HG03135 (cell line): Measurements from ENCODE around the gene VSTM4.

Source experiments
- ATAC-seq: cut with Tn5 transposase; IDR thresholded peaks from one replicate; pipeline ENCODE4 v1.9.1; 2021; ENCODE audit warnings: mild to moderate bottlenecking, moderate library complexity; ENCODE audit not compliant: unreplicated experiment

The VSTM4 gene, protein sequence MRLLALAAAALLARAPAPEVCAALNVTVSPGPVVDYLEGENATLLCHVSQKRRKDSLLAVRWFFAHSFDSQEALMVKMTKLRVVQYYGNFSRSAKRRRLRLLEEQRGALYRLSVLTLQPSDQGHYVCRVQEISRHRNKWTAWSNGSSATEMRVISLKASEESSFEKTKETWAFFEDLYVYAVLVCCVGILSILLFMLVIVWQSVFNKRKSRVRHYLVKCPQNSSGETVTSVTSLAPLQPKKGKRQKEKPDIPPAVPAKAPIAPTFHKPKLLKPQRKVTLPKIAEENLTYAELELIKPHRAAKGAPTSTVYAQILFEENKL

DNA sequence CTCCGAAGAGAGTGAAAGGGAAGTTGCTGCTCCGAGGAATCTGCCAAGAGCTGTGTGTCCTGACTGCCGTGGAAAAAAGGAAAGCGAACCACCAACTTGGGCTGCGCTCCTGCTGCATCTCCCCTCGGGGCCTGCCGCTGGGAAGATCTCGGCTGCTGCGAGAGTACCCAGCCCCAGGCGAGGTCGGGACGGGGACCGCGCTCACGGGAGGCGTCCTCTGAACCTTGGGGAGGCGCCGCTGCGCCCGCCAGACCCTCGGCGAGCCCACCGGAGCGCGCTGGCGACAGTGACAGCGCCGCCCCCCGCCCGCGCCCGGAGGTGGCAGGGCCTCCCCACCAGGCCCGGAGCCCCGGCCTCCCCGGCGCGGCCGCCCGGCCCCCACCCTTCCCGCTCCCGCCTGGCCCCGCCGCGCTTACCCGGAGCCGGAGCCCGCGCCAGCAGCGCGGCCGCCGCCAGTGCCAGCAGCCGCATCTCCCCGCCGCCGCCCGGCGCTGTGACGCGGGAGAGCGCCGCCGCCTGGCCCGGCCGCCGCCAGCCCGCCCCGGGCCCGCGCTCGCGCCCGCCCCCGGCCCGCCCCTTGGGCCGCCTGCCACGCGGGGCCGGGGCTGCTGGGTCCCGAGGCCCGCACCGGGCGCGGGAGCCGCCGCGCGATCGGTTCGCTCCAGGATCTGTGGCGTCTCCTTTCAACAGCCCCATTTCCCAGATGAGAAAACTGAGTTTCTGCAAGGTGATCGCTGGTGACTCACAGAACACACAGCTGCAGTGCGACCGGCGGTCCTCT is at the start of gene VSTM4:
TSS of gene VSTM4 (minus strand) at position 508 of the 781 bp plus-strand sequence. CDS start at position 471, 37 bp downstream.
- no peak for ATAC-seq

DNA sequence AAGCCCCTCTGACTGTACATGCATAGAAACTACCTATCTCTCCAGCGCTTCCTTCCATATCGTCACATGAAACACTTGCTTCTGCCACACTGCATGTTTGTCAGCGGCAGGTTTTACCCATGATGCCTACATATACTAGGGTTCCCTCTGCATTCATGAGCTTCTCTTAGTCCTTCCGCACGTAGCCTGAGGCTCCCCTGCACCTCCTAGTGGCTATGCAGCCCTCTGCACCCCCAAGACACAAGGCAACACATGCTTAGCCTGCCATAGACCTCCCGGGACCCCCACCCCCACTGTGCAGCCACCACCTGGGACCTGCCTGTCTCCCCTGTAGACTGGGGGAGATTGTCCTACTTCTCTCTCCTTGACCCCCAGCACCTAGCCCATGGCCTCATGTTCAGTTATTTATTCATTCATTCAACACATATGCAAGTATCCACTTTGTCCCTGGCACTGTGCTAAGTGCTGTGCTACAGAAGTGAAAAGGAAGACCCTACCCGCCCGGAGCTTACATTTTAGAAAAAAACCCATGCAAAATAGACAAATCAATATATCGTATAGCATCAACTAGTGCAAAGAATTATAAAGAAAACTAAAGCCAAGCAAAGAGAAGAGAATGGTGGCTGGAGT is 49.4 kb upstream of the VSTM4 start:
- peak; percentile 74 for ATAC-seq

GRCh38 chr10:49163741-49164140 is 48.4 kb upstream of the VSTM4 start:
- no peak for ATAC-seq

- no peak for ATAC-seq
These were observed 47.5 kb upstream of the VSTM4 start for GRCh38 chr10:49162761-49163310.

- ATAC-seq, result no peak
These were observed 46.7 kb upstream of the VSTM4 start for GRCh38 chr10:49162063-49162462.

DNA sequence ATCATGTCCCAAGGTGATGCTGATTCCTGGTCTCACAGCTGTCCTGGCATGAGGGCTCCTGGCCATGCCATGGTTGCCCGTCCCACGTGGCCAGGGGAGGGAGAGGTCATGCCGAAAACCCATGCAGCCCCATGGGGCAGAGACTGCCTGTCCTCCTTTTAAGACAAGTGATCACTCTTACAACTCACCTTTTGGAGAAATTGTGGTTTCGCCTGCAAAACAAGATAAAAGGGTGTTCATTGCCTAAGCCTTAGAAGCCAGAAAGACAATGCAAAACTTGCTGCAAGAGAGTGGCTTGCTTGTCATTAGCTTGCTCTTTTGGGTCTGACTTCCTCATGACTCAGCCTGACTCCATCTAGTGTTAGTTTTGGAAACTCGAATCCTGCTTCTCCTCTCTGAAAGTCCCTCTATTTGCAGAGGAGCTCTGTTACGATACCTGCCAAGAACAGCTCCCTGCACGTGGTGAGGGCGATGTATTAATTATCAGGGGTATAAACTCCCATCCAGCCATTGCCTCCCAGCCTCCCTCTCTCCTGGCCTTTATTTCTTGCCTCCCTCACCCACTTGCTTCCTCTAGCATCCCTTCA is 46.2 kb upstream of the VSTM4 start:
- ATAC-seq, result no peak

DNA sequence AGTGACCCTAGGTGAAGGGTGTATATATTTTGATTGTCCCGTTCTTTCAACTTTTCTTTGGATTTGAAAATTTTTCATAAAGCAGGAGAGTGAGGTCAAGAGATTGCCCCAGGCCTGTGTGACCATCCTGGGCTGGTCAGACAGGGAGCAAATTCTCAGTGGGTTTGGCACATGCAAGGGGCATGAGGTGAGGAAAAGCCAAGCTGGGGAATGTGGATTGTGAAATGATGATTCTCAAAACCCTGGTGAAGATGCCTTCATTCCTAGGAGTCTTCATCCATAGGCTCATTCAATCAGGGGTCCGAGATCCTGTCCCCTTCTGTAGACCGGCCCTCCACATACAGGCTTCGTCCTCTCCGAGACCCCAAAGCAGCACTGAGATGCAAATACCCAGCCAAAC is 45.5 kb upstream of the VSTM4 start:
- no peak for ATAC-seq

DNA sequence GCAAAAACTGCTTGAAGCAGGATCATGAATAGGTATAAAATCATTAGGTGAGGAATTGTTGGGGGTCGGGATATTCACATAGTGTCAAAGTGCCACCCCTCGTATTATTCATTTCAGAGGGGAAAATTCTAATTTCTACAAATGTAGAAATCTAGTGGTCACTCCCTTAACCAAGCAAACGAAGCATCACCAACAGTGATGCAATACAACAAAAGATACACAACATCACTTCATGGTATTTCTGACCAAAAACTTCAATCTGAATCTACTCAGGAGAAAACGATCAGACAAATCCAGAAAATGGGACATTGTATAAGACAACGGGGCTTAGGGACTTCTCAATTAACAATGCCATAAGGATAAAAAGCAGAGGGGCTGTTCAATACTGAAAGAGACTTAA is 44.8 kb upstream of the VSTM4 start:
- no peak for ATAC-seq

DNA sequence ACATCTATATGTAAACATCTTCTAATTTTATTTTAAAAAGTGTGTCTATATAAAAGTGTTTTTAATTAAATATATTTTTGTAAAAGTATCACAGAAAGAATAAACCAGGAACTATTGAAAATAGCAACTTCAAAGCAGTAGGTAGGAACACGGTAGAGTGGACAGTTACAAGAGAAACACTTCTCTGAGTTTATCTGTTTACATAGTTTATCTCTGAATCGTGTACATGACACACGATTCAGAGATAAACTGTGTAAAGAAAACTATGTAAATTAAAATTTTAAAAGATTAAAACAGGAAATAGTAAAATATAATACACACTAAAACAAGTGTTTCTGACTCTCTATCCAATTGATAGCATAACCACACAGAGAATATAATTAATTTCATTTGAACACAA is 43.6 kb upstream of the VSTM4 start:
- ATAC-seq, result no peak

- no peak for ATAC-seq
These were observed 43.1 kb upstream of the VSTM4 start for GRCh38 chr10:49158404-49158803.

DNA sequence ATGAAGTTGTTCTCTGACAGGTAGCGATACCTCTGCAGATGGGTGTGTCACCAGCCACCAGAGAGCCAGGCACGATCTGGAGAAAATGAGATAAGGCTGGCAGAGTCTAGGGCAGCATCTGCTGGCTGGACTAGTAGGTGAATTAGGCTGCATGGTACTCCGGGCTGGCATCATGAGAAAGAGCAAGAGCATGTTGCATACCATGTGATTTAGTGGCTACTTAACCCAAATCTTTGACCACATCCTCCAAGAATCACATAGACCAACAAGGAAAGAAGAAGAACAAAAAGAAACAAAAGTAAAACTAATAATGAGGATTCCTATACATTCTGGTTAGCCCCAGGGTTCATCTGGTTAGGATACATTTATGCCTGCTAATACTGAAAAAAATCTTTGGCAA is 41.9 kb upstream of the VSTM4 start:
- ATAC-seq, result no peak

DNA sequence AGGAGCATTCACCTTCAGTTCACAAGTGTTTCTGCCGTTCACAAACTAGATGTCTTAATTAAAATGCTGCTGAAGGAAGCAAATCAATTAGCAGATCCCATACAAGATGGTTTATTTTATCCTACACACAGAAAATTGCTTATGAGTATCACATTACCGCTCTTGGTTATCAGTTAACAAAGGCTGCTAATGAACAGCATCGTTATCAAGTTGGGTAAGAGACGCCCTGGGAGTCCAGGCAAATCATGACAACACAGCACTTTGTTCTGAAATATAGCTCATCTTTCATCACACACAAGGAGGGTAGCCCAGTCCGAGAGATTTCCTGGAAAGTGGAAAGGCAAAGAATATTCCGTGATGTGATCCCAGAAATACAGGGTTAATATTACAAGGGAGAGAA is 39.3 kb upstream of the VSTM4 start:
- ATAC-seq, result no peak

DNA sequence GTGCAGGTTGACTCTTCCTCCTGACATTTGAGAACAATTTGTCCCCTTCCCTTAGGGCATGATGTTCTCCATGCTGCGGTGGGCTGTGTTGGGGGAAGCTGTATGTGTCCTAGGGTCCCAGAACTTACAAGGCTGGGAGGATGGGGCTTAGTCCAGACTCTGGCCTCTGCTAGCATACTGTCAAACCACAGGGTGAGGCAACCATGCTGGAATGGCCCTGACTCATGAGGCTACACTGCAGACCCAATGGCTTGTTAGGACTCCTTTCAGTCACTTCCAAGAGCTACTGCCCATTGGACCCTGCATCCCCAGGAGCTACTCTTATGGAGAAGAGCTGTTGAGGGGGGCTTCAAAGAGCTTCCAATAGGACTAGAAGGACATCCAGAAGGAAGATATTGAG is 38.6 kb upstream of the VSTM4 start:
- no peak for ATAC-seq

DNA sequence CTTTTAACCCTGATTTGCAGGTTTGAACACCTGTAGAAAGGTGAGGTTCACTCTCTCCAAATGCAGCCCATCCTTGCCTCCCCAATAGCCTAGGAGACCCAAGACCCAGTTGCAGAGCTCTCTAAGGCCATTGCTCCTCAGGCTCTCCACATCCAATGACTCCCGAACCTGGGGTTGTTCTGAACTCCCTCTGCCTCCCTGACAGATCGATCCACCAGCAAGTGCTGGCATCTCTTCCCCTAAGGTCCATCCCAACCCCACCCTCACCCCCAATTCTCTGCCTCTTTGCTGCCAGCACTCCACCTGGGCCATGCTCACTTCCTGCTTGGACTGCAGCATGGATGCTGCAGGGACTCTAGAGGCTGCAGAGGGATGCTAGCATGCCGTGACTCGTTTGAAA is 37.8 kb upstream of the VSTM4 start:
- ATAC-seq, result no peak

DNA sequence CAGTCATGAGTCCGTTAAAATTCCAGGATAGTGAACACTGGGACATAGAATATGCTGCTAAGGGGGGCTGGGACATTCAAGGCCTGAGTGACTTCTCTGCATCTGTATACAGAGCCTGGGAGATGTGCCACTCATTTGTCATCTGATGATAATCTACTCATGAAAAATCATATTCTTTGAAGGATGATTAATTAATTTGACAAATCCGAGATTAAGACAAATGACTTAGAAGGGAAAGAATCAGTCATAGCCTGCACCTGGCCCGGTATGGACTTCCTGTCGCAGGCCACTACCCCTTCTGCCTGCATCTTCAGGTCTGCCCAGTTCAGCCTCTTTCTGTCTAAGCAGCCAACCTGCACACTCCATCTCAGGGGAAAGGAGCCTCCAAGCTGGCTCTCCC is 37.3 kb upstream of the VSTM4 start:
- ATAC-seq, result no peak

DNA sequence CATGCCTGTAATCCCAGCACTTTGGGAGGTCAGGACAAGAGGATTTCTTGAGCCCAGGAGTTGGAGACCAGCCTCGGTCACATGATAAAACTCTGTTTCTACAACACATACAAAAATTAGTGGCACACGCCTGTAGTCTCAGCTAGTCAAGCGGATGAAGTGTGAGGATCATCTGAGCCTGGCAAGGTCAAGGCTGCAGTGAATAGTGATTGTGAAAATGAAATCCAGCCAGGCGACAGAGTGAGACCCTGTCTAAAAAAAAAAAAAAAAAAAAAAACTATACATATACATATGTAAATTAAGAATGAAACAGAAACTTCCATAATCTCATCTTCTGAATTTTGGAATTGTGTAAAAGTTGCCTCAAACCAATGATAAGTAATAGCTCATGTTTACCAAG is 36.7 kb upstream of the VSTM4 start:
- ATAC-seq, result no peak

DNA sequence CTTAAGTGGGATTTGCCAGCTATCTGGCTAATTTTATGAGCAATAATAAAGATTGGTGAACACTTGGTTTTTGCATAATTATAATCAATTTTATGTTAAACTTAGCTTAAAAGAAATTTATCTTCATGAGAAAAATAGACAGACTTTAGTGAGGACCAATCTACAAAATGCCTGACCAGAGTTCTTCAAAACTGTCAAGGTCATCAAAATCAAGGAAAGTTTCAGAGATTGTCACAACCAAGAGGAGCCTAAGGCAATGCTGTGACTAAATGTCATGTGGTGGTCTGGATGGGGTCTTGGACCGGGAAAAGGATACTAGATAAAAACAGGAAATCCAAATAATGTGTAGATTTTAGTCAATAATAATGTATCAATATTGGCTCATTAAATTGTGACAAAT is 36.2 kb upstream of the VSTM4 start:
- ATAC-seq, result no peak

DNA sequence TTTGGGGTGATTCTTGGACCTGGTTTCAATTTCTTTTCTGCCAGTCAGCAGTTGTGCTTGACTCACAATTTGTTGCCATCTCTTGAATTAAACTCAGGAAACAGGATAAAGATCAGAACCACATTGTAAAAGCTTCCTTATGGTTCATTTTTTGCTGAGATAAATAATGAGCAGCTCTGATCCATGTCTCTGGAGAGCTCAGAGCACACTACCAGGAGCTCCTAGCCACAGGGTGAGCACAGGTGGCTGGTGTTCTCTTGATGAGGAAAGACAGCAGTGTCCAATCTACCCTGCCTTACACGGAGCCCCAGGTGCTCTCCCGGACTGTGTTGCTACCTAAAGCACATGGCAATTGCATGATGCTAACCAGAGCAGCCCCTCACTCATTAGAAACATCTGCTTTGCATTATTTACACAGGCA is 35.7 kb upstream of the VSTM4 start:
- ATAC-seq, result no peak

- ATAC-seq, result no peak
These were observed 35.1 kb upstream of the VSTM4 start for GRCh38 chr10:49150426-49150825.

GRCh38 chr10:49149881-49150280 is 34.6 kb upstream of the VSTM4 start:
- ATAC-seq, result no peak

DNA sequence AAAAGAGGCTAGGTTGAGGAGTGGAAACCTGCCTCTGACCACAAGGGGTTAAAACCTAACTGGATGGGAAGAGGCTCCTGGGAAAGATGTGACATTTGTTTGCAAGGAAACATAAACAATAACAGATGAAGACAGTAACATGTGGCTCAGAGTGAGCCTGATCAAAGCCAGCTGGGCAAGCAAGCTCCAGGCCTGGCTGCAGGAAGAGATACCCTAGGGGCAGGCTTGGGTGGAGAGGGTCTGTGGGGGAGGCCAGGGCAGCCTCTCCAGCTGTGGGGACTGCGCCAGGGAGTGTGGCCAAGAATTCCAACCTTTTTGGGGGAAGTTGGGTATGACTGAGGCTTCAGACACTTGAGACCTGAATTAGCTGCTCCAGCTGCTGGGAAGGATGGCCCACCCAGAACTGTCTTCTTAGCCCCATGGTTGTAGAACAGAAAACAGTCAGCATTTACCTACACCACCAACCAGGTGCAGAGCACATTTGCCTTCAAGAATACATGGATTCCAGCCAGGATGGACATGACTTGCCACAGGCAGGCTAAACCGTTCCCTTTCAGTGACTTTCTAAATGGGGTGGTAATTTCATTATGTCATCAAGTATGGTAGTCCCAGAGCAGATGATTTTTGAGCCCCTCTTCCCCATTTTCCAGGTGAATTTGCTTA is 28.9 kb upstream of the VSTM4 start:
- ATAC-seq, result no peak
